Measurements from ENCODE around the gene TNKS1BP1.
A peak's percentile ranks its signal among the peaks of the same experiment; 100 is the strongest.
"Not testable (repeated sequence)": the region's sequence is repeated elsewhere in the genome, so short reads cannot be mapped to it uniquely, and the experiment has no call there.

Gene TNKS1BP1

DNA sequence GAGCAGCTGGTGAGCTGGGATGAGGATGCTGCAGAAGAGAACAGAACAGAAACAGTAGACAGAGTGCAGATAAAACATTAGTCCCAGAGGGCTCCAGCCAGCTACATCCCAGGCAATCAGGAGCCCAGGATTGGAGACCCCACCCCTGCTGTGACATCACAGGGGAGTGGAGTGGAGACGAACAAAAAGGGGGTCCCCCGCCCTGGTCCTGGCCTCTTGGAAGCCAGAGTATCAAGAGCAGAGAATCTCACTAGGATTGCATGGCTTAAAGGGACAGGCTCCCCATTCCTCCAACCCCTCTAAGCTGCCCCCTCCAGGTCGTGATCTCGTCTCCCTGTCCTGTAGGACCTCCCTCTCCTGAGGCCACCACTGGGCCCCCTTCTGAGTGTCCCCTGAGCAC is 13.4 kb upstream of the TNKS1BP1 start, which contains the start of gene P2RX3:
TSS of gene P2RX3 (plus strand) at position 211 of the 400 bp plus-strand sequence. CDS start 199 bp downstream, outside the sequence.
- no peak within 1 kb of the TSS for H3K9ac ChIP-seq (ENCODE audit: low read length)
- no peaks in the 10 kb centered on the region for H3K27me3 ChIP-seq (ENCODE audit: control insufficient read depth, insufficient read depth, low read length)
- H3K9me3 ChIP-seq (ENCODE audit: control insufficient read depth, low read length) = no peaks in the 10 kb centered on the region
- no peaks in the 10 kb centered on the region for H3K36me3 ChIP-seq (ENCODE audit: control insufficient read depth, insufficient read depth, low read length)
- peaks cover 4% of the 10 kb centered on the region for H3K4me1 ChIP-seq (ENCODE audit: control insufficient read depth, insufficient read depth, low read length)
- H3K4me3 ChIP-seq (ENCODE audit: low read length) = no peak within 1 kb of the TSS

DNA sequence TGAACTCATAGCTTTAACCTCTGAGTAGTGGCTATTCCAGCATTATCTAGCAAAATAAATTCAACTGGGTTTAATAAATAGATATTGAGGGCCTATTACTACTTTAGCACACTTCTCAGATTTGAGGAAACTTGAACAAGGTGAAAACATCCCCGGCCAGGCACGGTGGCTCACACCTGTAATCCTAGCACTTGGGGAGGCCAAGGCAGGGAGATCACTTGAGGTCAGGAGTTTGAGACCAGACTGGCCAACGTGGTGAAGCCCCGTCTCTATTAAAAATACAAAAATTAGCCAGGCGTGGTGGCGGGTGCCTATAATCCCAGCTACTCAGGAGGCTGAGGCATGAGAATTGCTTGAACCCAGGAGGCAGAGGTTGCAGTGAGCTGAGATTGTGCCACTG is 12.1 kb upstream of the TNKS1BP1 start:
- H3K36me3 ChIP-seq (ENCODE audit: control insufficient read depth, insufficient read depth, low read length); H3K9ac ChIP-seq (ENCODE audit: low read length); H3K4me1 ChIP-seq (ENCODE audit: control insufficient read depth, insufficient read depth, low read length); H3K4me3 ChIP-seq (ENCODE audit: low read length); H3K9me3 ChIP-seq (ENCODE audit: control insufficient read depth, low read length); H3K27me3 ChIP-seq (ENCODE audit: control insufficient read depth, insufficient read depth, low read length): not testable (repeated sequence)

GRCh38 chr11:57336111-57336666 is 11.4 kb upstream of the TNKS1BP1 start:
- Histone ChIP-seq H3K9ac (ENCODE audit: low read length) (peak overlapping the region; percentile 59), H3K9me3 (ENCODE audit: control insufficient read depth, low read length) (no peaks in the 10 kb centered on the region), H3K4me3 (ENCODE audit: low read length) (peak overlapping the region; percentile 0), H3K27me3 (ENCODE audit: control insufficient read depth, insufficient read depth, low read length) (no peaks in the 10 kb centered on the region), H3K36me3 (ENCODE audit: control insufficient read depth, insufficient read depth, low read length) (no peaks in the 10 kb centered on the region), H3K4me1 (ENCODE audit: control insufficient read depth, insufficient read depth, low read length) (peaks cover 4% of the 10 kb centered on the region)

DNA sequence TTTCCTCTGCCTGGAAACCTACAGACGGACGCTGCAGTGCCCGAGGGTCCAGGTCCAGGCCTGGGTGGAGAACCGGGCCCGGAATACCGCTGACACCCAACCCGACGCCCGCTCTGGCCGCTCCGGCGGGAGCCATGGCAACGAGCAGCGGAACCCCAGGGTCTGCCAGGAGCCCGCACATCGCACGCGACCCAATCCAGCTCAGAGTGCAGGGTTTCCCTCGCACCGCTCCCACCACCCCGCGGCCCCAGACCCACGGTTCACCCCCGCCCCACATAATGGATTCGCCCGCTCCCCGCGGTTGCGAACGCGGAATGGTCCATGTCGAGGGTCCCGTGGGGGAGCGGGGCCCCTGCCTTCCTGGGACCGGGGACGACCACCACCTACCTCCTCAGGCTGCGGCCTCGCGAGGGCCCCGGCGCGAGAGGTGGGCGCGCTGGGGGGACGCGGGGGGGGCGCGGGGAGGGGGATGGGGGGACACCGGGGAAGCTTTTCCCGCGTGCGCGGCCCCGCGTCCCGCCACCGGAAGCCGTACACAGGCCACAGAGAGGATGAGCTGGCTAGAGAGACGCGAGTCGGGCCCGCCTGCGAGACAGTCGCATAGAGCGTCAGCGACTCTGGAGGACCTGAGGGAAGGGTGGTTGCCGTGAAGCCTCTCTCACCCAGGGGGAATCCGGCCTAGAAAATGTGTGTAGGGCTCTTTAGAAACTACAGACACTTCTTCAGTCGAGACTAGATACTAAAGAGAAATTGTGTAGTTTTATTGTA is 10.8 kb upstream of the TNKS1BP1 start, which contains the start of gene SSRP1:
TSS of gene SSRP1 (minus strand) at position 550 of the 768 bp plus-strand sequence. CDS start 771 bp downstream, outside the sequence.
- H3K4me3 ChIP-seq (ENCODE audit: low read length) = peak within 1 kb of the TSS; percentile 49
- no peaks in the 10 kb centered on the region for H3K9me3 ChIP-seq (ENCODE audit: control insufficient read depth, low read length)
- peaks cover 4% of the 10 kb centered on the region for H3K4me1 ChIP-seq (ENCODE audit: control insufficient read depth, insufficient read depth, low read length)
- H3K27me3 ChIP-seq (ENCODE audit: control insufficient read depth, insufficient read depth, low read length) = no peaks in the 10 kb centered on the region
- H3K9ac ChIP-seq (ENCODE audit: low read length) = peak within 1 kb of the TSS; percentile 59
- no peaks in the 10 kb centered on the region for H3K36me3 ChIP-seq (ENCODE audit: control insufficient read depth, insufficient read depth, low read length)

GRCh38 chr11:57335023-57335342 is 10.2 kb upstream of the TNKS1BP1 start:
- H3K4me1 ChIP-seq (ENCODE audit: control insufficient read depth, insufficient read depth, low read length) = peaks cover 4% of the 10 kb centered on the region
- H3K4me3 ChIP-seq (ENCODE audit: low read length) = peak overlapping the region; percentile 49
- no peaks in the 10 kb centered on the region for H3K27me3 ChIP-seq (ENCODE audit: control insufficient read depth, insufficient read depth, low read length)
- peak overlapping the region; percentile 59 for H3K9ac ChIP-seq (ENCODE audit: low read length)
- H3K36me3 ChIP-seq (ENCODE audit: control insufficient read depth, insufficient read depth, low read length) = peaks cover 5% of the 10 kb centered on the region
- no peaks in the 10 kb centered on the region for H3K9me3 ChIP-seq (ENCODE audit: control insufficient read depth, low read length)

- peaks cover 10% of the 10 kb centered on the region for H3K36me3 ChIP-seq (ENCODE audit: control insufficient read depth, insufficient read depth, low read length)
- H3K4me3 ChIP-seq (ENCODE audit: low read length) = no peak overlapping the region
- H3K9me3 ChIP-seq (ENCODE audit: control insufficient read depth, low read length) = no peaks in the 10 kb centered on the region
- no peak overlapping the region for H3K9ac ChIP-seq (ENCODE audit: low read length)
- peaks cover 4% of the 10 kb centered on the region for H3K4me1 ChIP-seq (ENCODE audit: control insufficient read depth, insufficient read depth, low read length)
- H3K27me3 ChIP-seq (ENCODE audit: control insufficient read depth, insufficient read depth, low read length) = no peaks in the 10 kb centered on the region
Measured at GRCh38 chr11:57332694-57333440, 8.1 kb upstream of the TNKS1BP1 start.

GRCh38 chr11:57331720-57332119 is 7.0 kb upstream of the TNKS1BP1 start:
- Histone ChIP-seq H3K4me1 (ENCODE audit: control insufficient read depth, insufficient read depth, low read length) (peaks cover 4% of the 10 kb centered on the region), H3K36me3 (ENCODE audit: control insufficient read depth, insufficient read depth, low read length) (peaks cover 10% of the 10 kb centered on the region), H3K4me3 (ENCODE audit: low read length) (no peak overlapping the region), H3K9ac (ENCODE audit: low read length) (no peak overlapping the region), H3K9me3 (ENCODE audit: control insufficient read depth, low read length) (no peaks in the 10 kb centered on the region), H3K27me3 (ENCODE audit: control insufficient read depth, insufficient read depth, low read length) (no peaks in the 10 kb centered on the region)

DNA sequence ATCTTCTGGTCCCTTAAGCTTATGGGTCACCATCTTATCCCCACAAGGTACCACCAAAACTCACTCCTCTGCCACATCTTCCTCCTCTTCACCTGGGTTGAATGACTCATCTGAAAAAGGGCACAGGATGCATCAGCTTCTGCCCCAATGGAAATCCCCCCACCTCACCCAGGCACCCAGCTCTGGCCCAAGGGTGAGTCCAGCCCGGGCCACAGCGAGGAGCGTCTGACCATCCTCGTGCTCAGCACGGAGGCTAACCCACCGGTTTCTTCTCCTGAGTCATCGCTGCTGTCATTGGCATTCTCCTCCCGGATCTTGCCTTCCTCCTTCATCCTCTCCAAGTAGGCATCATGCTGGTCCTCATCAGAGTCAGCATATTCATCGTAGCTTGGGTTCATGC is 5.3 kb upstream of the TNKS1BP1 start:
- H3K27me3 ChIP-seq (ENCODE audit: control insufficient read depth, insufficient read depth, low read length) = no peaks in the 10 kb centered on the region
- H3K9me3 ChIP-seq (ENCODE audit: control insufficient read depth, low read length) = no peaks in the 10 kb centered on the region
- H3K36me3 ChIP-seq (ENCODE audit: control insufficient read depth, insufficient read depth, low read length) = peaks cover 10% of the 10 kb centered on the region
- H3K9ac ChIP-seq (ENCODE audit: low read length) = no peak overlapping the region
- peaks cover 20% of the 10 kb centered on the region for H3K4me1 ChIP-seq (ENCODE audit: control insufficient read depth, insufficient read depth, low read length)
- H3K4me3 ChIP-seq (ENCODE audit: low read length) = no peak overlapping the region

GRCh38 chr11:57327721-57328120 is 3.0 kb upstream of the TNKS1BP1 start:
- no peaks in the 10 kb centered on the region for H3K9me3 ChIP-seq (ENCODE audit: control insufficient read depth, low read length)
- no peaks in the 10 kb centered on the region for H3K27me3 ChIP-seq (ENCODE audit: control insufficient read depth, insufficient read depth, low read length)
- H3K9ac ChIP-seq (ENCODE audit: low read length) = no peak overlapping the region
- H3K36me3 ChIP-seq (ENCODE audit: control insufficient read depth, insufficient read depth, low read length) = peaks cover 10% of the 10 kb centered on the region
- no peak overlapping the region for H3K4me3 ChIP-seq (ENCODE audit: low read length)
- H3K4me1 ChIP-seq (ENCODE audit: control insufficient read depth, insufficient read depth, low read length) = peaks cover 25% of the 10 kb centered on the region

DNA sequence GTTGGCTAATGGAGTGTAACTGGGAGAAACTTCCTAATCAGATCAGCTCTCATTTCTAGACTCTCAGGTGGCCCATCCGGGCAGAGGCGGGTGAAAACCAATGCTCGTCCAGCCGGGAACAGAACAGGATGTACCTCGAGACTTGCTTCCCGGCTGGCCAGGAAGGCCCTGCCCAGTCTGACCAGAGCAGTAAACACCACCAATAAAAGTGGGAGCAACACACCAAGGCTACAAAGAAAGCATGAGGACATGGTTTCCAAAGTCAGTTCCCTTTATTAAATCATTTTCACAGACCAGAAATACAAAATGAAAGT is 940 bp upstream of the TNKS1BP1 start:
- H3K4me3 ChIP-seq (ENCODE audit: low read length) = peak overlapping the region; percentile 51
- no peaks in the 10 kb centered on the region for H3K9me3 ChIP-seq (ENCODE audit: control insufficient read depth, low read length)
- H3K9ac ChIP-seq (ENCODE audit: low read length) = peak overlapping the region; percentile 93
- peaks cover 46% of the 10 kb centered on the region for H3K4me1 ChIP-seq (ENCODE audit: control insufficient read depth, insufficient read depth, low read length)
- H3K27me3 ChIP-seq (ENCODE audit: control insufficient read depth, insufficient read depth, low read length) = no peaks in the 10 kb centered on the region
- peaks cover 10% of the 10 kb centered on the region for H3K36me3 ChIP-seq (ENCODE audit: control insufficient read depth, insufficient read depth, low read length)

DNA sequence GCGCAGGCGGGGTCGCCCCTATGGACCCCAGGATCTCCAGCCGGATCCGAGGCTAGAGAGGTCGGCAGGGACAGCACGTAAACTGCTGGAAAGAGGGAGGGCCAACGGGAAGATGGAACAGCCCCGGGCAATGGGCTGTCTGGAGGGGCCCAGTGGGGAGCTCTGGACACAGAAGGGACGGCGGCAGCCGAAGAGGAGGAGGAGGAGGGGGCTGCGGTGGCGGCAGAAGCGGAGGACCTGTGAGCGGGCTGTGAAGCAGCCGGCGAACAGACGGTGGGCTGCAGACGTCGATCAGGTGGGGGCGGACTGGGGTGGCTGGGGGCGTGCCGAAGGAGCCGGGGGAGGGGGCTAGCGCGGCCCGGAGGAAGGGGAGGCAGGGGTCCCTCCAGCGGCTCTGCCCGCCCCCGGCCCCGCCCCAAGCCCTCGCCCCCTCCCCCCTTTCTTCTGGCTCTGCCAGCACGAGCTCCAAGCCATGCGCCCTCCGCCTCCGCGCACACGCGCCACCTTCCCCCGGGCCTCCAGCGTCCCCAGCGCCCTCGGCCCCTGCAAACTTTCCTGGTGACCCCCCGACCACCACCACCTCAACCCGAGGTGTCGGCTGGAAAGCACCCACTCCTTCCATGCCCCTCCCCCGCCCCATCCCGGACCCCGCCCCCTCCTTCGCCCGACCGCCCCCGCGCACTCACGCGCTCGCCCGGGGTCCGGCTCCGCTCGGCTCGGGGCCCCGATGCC is 432 bp downstream of the TNKS1BP1 start:
- Histone ChIP-seq H3K4me1 (ENCODE audit: control insufficient read depth, insufficient read depth, low read length) (peaks cover 55% of the 10 kb centered on the region), H3K36me3 (ENCODE audit: control insufficient read depth, insufficient read depth, low read length) (peaks cover 5% of the 10 kb centered on the region), H3K9me3 (ENCODE audit: control insufficient read depth, low read length) (no peaks in the 10 kb centered on the region), H3K27me3 (ENCODE audit: control insufficient read depth, insufficient read depth, low read length) (no peaks in the 10 kb centered on the region), H3K9ac (ENCODE audit: low read length) (peak overlapping the region; percentile 92), H3K4me3 (ENCODE audit: low read length) (peak overlapping the region; percentile 93)

DNA sequence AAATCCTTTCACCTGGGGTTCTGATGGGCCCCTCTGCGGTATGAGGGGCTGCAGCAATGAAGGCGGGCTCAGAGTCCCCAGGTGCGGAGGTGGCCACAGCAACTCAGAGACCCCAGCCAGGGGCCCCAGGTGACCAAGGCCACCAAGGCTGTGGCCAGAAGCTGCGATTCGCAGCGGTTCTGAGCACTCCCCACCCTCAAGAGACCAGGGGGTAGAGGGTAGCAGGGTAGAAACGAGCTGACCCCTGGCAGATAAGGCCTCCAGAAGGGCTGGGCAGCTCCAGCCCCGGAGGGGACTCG is 948 bp downstream of the TNKS1BP1 start:
- Histone ChIP-seq H3K4me3 (ENCODE audit: low read length) (peak overlapping the region; percentile 93), H3K4me1 (ENCODE audit: control insufficient read depth, insufficient read depth, low read length) (peaks cover 58% of the 10 kb centered on the region), H3K9me3 (ENCODE audit: control insufficient read depth, low read length) (no peaks in the 10 kb centered on the region), H3K36me3 (ENCODE audit: control insufficient read depth, insufficient read depth, low read length) (peaks cover 5% of the 10 kb centered on the region), H3K27me3 (ENCODE audit: control insufficient read depth, insufficient read depth, low read length) (no peaks in the 10 kb centered on the region), H3K9ac (ENCODE audit: low read length) (peak overlapping the region; percentile 92)

Measured in mucosa of stomach (tissue), 1 donor.